RWPE2 (cell line): ENCODE results near the gene CLEC16A.

Experiments
- ATAC-seq: fragments of 200-7000 bp; cut with Tn5 transposase; 3 replicates; pipeline ENCODE4 v1.9.1; 2021; ENCODE audit warnings: low read depth
- DNase-seq: peaks from one replicate; pipeline ENCODE4 v3.0.0-alpha.2; 2020; ENCODE audit warnings: low spot score
- H3K27ac ChIP-seq: fragments of 450-650 bp; 2 replicates; pipeline ENCODE4 v1.5.1; 2017; ENCODE audit warnings: mild to moderate bottlenecking; ENCODE audit not compliant: poor library complexity, severe bottlenecking
- H3K27me3 ChIP-seq: fragments of 250-450 bp; sonication (Bioruptor Pico); 2 replicates; pipeline ENCODE4 v1.5.1; 2021; ENCODE audit warnings: mild to moderate bottlenecking, moderate library complexity; ENCODE audit not compliant: insufficient read depth, poor library complexity, severe bottlenecking
- H3K36me3 ChIP-seq: fragments of 250-450 bp; sonication (Bioruptor Pico); 2 replicates; pipeline ENCODE4 v1.5.1; 2020; ENCODE audit warnings: low read depth, mild to moderate bottlenecking, moderate library complexity
- H3K4me1 ChIP-seq: fragments of 250-450 bp; sonication (Bioruptor Pico); 2 replicates; pipeline ENCODE4 v1.5.1; 2021; ENCODE audit warnings: mild to moderate bottlenecking, moderate library complexity; ENCODE audit not compliant: insufficient read depth, poor library complexity, severe bottlenecking
- H3K4me3 ChIP-seq: fragments of 250-450 bp; sonication (Bioruptor Pico); 2 replicates; pipeline ENCODE4 v1.5.1; 2021; ENCODE audit warnings: mild to moderate bottlenecking, moderate library complexity; ENCODE audit not compliant: severe bottlenecking
- H3K9me3 ChIP-seq: fragments of 250-450 bp; sonication (Bioruptor Pico); 2 replicates; pipeline ENCODE4 v1.5.1; 2021; ENCODE audit warnings: mild to moderate bottlenecking, moderate library complexity; ENCODE audit not compliant: severe bottlenecking
- CTCF ChIP-seq: fragments of 450-650 bp; IDR thresholded peaks from one replicate; pipeline ENCODE4 v1.5.1; 2017; ENCODE audit warnings: mild to moderate bottlenecking, moderate library complexity; ENCODE audit not compliant: poor library complexity, severe bottlenecking

Gene CLEC16A

DNA sequence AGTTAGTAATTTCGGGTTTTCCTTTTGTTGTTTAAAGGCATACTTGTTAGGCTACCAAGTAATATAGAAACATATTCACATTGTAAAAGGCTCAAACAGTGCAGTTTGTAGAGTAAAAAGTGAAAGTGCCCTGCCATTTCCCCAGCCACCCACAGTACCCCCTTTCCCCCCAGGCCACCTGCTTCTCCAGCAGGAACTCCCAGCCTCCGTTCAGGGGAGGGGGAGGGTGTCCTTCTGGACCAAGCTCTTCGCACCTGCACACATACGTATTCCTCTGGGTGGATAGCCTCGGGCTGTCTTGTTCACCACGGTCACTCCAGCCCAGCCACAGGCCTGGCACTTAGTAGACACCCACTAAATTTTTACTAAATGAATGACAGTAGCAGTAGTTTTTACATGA is 144.5 kb downstream of the CLEC16A start:
- no peak for TF ChIP-seq CTCF
- no peaks in the 10 kb centered on the region for H3K27me3 ChIP-seq
- H3K4me3 ChIP-seq, result no peak overlapping the region
- H3K27ac ChIP-seq, result no peak overlapping the region
- ATAC-seq, result no peak
- no peaks in the 10 kb centered on the region for H3K9me3 ChIP-seq
- peaks cover 9% of the 10 kb centered on the region for H3K4me1 ChIP-seq
- H3K36me3 ChIP-seq, result no peaks in the 10 kb centered on the region
- no peak for DNase-seq

GRCh38 chr16:11089504-11090124 is 145.2 kb downstream of the CLEC16A start:
- no peaks in the 10 kb centered on the region for H3K9me3 ChIP-seq
- H3K4me1 ChIP-seq, result peaks cover 14% of the 10 kb centered on the region
- no peaks in the 10 kb centered on the region for H3K27me3 ChIP-seq
- H3K4me3 ChIP-seq, result no peak overlapping the region
- no peak overlapping the region for H3K27ac ChIP-seq
- ATAC-seq (no peak), DNase-seq (no peak)
- no peaks in the 10 kb centered on the region for H3K36me3 ChIP-seq
- TF ChIP-seq CTCF, result no peak

- Histone ChIP-seq H3K4me1 (peaks cover 14% of the 10 kb centered on the region), H3K9me3 (no peaks in the 10 kb centered on the region), H3K27me3 (no peaks in the 10 kb centered on the region), H3K4me3 (no peak overlapping the region), H3K27ac (no peak overlapping the region), H3K36me3 (no peaks in the 10 kb centered on the region)
- no peak for DNase-seq
- no peak for TF ChIP-seq CTCF
- ATAC-seq, result no peak
These were observed 145.9 kb downstream of the CLEC16A start for GRCh38 chr16:11090232-11090631.

- Histone ChIP-seq H3K27ac (no peak overlapping the region), H3K36me3 (no peaks in the 10 kb centered on the region), H3K4me1 (peaks cover 14% of the 10 kb centered on the region), H3K9me3 (no peaks in the 10 kb centered on the region), H3K27me3 (no peaks in the 10 kb centered on the region), H3K4me3 (no peak overlapping the region)
- TF ChIP-seq CTCF, result no peak
- no peak for DNase-seq
- ATAC-seq, result no peak
These were observed 146.8 kb downstream of the CLEC16A start for GRCh38 chr16:11091021-11091785.
